HG02938 (cell line): ENCODE results near the gene ADIPOR1.

ENCODE experiments used
- ATAC-seq: cut with Tn5 transposase; IDR thresholded peaks from one replicate; pipeline ENCODE4 v1.9.1; 2021; ENCODE audit warnings: mild to moderate bottlenecking, moderate library complexity; ENCODE audit not compliant: unreplicated experiment

Gene ADIPOR1

GRCh38 chr1:202972046-202972445, 13.9 kb upstream of the ADIPOR1 start:
- ATAC-seq = no peak

GRCh38 chr1:202968895-202969295, 10.8 kb upstream of the ADIPOR1 start:
- ATAC-seq = no peak

GRCh38 chr1:202968351-202968750, 10.2 kb upstream of the ADIPOR1 start:
- ATAC-seq = no peak

GRCh38 chr1:202967684-202968281, 9.7 kb upstream of the ADIPOR1 start:
- no peak for ATAC-seq

- ATAC-seq = no peak
Observed at GRCh38 chr1:202966006-202966898, 8.1 kb upstream of the ADIPOR1 start.

- ATAC-seq = no peak
Observed at GRCh38 chr1:202965422-202965821, 7.3 kb upstream of the ADIPOR1 start.

- ATAC-seq = no peak
Observed at GRCh38 chr1:202964791-202965410, 6.8 kb upstream of the ADIPOR1 start.

GRCh38 chr1:202961220-202961880, 3.2 kb upstream of the ADIPOR1 start:
- no peak for ATAC-seq

GRCh38 chr1:202959276-202959620, 1.1 kb upstream of the ADIPOR1 start:
- ATAC-seq = no peak

- ATAC-seq = peak; percentile 1
Observed at GRCh38 chr1:202958544-202959275, 598 bp upstream of the ADIPOR1 start.

GRCh38 chr1:202956969-202957368, 1.1 kb downstream of the ADIPOR1 start:
- no peak for ATAC-seq

GRCh38 chr1:202954057-202954745, 3.9 kb downstream of the ADIPOR1 start:
- no peak for ATAC-seq

- no peak for ATAC-seq
Observed at GRCh38 chr1:202953392-202953791, 4.7 kb downstream of the ADIPOR1 start.

- no peak for ATAC-seq
Observed at GRCh38 chr1:202952818-202953217, 5.3 kb downstream of the ADIPOR1 start.

GRCh38 chr1:202952099-202952498, 6.0 kb downstream of the ADIPOR1 start:
- ATAC-seq = no peak

GRCh38 chr1:202951437-202951836, 6.7 kb downstream of the ADIPOR1 start:
- ATAC-seq = no peak

GRCh38 chr1:202945483-202945882, 12.6 kb downstream of the ADIPOR1 start:
- no peak for ATAC-seq

- no peak for ATAC-seq
Observed at GRCh38 chr1:202944438-202944921, 13.6 kb downstream of the ADIPOR1 start.

GRCh38 chr1:202942426-202942825, 15.7 kb downstream of the ADIPOR1 start:
- ATAC-seq = no peak

- ATAC-seq = no peak
Observed at GRCh38 chr1:202941372-202941771, 16.7 kb downstream of the ADIPOR1 start.
